AG04450 (cell line): ENCODE measurements around the gene MAGI3. TPM values are rescaled to one million over a fixed set of nuclear protein-coding genes. Genes with fewer than 3 reads are reported as not detected.

ENCODE experiments used
- CTCF ChIA-PET: fragments of 300-600, 350-600 bp; formaldehyde crosslinking; extraction: SDS; loops from one replicate; lab custom pipeline; 2022; ENCODE audit warnings: antibody characterized with exemption, inconsistent platforms; lab: Charles Lee
- POLR2A ChIA-PET: fragments of 350-600 bp; formaldehyde crosslinking; extraction: SDS; loops from one replicate; lab custom pipeline; 2021; ENCODE audit warnings: antibody characterized with exemption, inconsistent platforms; lab: Yijun Ruan, JAX
- DNase-seq: peaks from one replicate; pipeline ENCODE4 v3.0.0-alpha.2; 2011; ENCODE audit warnings: low read depth, low spot score
- H3K27ac ChIP-seq: one replicate; pipeline ENCODE4 v1.5.1; 2012; ENCODE audit warnings: low read depth, low read length, control low read depth
- H3K27me3 ChIP-seq: one replicate; pipeline ENCODE4 v1.6.0; 2012; ENCODE audit warnings: low read length; ENCODE audit not compliant: control insufficient read depth, insufficient read depth
- H3K4me3 ChIP-seq: 2 replicates; pipeline ENCODE4 v1.5.1; 2011; ENCODE audit warnings: mild to moderate bottlenecking, low read depth, low read length, control low read depth
- H3K9me3 ChIP-seq: 2 replicates; pipeline ENCODE4 v1.5.1; 2012; ENCODE audit warnings: low read length; ENCODE audit not compliant: control insufficient read depth, insufficient read depth
- CTCF ChIP-seq: IDR thresholded peaks from 2 replicates; pipeline ENCODE4 v1.5.1; 2011; ENCODE audit warnings: low read depth, low read length, control low read depth, inconsistent platforms
- polyA plus RNA-seq: library from polyadenylated mRNA; depleted of rRNA; stranded (reverse); fragments of >200 nt; gene quantifications from 2 replicates; pipeline ENCODE4 v1.2.3, GENCODE V29; 2011

MAGI3 gene
- polyA plus RNA-seq, 1 experiment: 5.8 TPM

GRCh38 chr1:113391649-113392271 is 1.4 kb downstream of the MAGI3 start:
- Histone ChIP-seq H3K4me3 (peak overlapping the region; percentile 86), H3K27ac (no peak overlapping the region), H3K9me3 (no peaks in the 10 kb centered on the region; the same call in 1 of the 2 replicates), H3K27me3 (no peaks in the 10 kb centered on the region)
- DNase-seq: no peak
- ChIA-PET CTCF (interaction anchor here (1.0 to 1.4 kb wide), 5 partner anchors 12 to 286 kb away, joined by 3 to 4 read pairs (median 4); no protein-coding TSS in a partner anchor), POLR2A (interaction anchor here (1.5 kb wide), 1 partner anchor 65 kb away, joined by 3 read pairs; no protein-coding TSS in a partner anchor)
- no peak for TF ChIP-seq CTCF

GRCh38 chr1:113392541-113393128 is 2.3 kb downstream of the MAGI3 start:
- CTCF ChIA-PET: interaction anchor here (1.1 to 1.2 kb wide), 2 partner anchors 65 to 320 kb away, joined by 3 read pairs; partner anchors contain the start of gene LRIG2
- no peak for DNase-seq
- no peak for TF ChIP-seq CTCF
- POLR2A ChIA-PET: interaction anchor here (1.5 kb wide), 1 partner anchor 64 kb away, joined by 3 read pairs; no protein-coding TSS in a partner anchor
- Histone ChIP-seq H3K4me3 (peak overlapping the region; percentile 86), H3K27ac (no peak overlapping the region), H3K9me3 (no peaks in the 10 kb centered on the region; the same call in 1 of the 2 replicates), H3K27me3 (no peaks in the 10 kb centered on the region)

- no peak for DNase-seq
- no peak overlapping the region for H3K4me3 ChIP-seq
- CTCF ChIA-PET: interaction anchor here (1.1 kb wide), 1 partner anchor 10 kb away, joined by 3 read pairs; no protein-coding TSS in a partner anchor
- TF ChIP-seq CTCF: no peak
- POLR2A ChIA-PET: no interaction called here
- H3K27me3 ChIP-seq: no peaks in the 10 kb centered on the region
- no peaks in the 10 kb centered on the region; the same call in 1 of the 2 replicates for H3K9me3 ChIP-seq
- no peak overlapping the region for H3K27ac ChIP-seq
Observed at GRCh38 chr1:113394043-113394862, 3.9 kb downstream of the MAGI3 start.

GRCh38 chr1:113394863-113395259 is 4.5 kb downstream of the MAGI3 start:
- H3K27ac ChIP-seq: no peak overlapping the region
- ChIA-PET POLR2A (no interaction called here), CTCF (no interaction called here)
- no peaks in the 10 kb centered on the region for H3K27me3 ChIP-seq
- H3K4me3 ChIP-seq: no peak overlapping the region
- no peak for TF ChIP-seq CTCF
- no peaks in the 10 kb centered on the region; the same call in 1 of the 2 replicates for H3K9me3 ChIP-seq
- DNase-seq: no peak
